ENCODE results near the gene NEK1. TPM values are rescaled to one million over a fixed set of nuclear protein-coding genes. Genes with fewer than 3 reads are reported as not detected.

The NEK1 gene
- polyA plus RNA-seq, 1 donor (not counting 4 experiments of a cell fraction or from before 2014, with no cell fraction given), result 7.8 TPM

DNA sequence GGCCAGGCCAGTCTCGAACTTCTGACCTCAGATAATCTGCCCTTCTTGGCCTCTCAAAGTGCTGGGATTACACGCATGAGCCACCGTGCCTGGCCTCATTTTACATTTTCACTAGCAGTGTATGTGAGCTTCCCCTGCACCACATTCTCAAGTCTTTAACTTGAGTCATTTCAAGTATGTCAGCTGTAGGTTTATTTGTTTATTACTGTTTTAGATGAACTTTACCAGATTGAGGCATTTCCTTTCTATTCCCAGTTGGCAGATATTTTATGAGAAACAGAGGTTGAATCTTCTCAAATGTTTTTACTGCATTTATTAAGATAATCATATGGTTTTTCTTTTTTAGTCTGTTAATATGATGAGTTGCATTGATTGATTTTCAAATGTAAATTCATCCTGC is 227.0 kb downstream of the NEK1 start:
- H3K4me2 ChIP-seq (ENCODE audit: control insufficient read depth, extremely low read depth, insufficient read depth, low read depth, low read length), result no peak overlapping the region
- H3K9ac ChIP-seq (ENCODE audit: control insufficient read depth, extremely low read depth, insufficient read depth, low read length), result no peak overlapping the region
- DNase-seq (ENCODE audit: low read depth, low spot score) (no peak), FAIRE-seq (no peak)
- H3K79me2 ChIP-seq (ENCODE audit: control insufficient read depth, insufficient read depth, low read length), result no peaks in the 10 kb centered on the region
- H2AFZ ChIP-seq (ENCODE audit: control insufficient read depth, low read length), result no peak overlapping the region
- peaks cover 12% of the 10 kb centered on the region for H3K4me1 ChIP-seq (ENCODE audit: control insufficient read depth, extremely low read depth, insufficient read depth, low read length)
- no peaks in the 10 kb centered on the region for H3K9me3 ChIP-seq (ENCODE audit: control insufficient read depth, low read depth, low read length)
- no peaks in the 10 kb centered on the region for H3K9me1 ChIP-seq (ENCODE audit: control insufficient read depth, extremely low read depth, insufficient read depth, low read length)
- no peak for TF ChIP-seq EZH2 (IDR thresholded peaks at IDR 0.05; ENCODE audit: low read length)
- TF ChIP-seq, protein P1, sequence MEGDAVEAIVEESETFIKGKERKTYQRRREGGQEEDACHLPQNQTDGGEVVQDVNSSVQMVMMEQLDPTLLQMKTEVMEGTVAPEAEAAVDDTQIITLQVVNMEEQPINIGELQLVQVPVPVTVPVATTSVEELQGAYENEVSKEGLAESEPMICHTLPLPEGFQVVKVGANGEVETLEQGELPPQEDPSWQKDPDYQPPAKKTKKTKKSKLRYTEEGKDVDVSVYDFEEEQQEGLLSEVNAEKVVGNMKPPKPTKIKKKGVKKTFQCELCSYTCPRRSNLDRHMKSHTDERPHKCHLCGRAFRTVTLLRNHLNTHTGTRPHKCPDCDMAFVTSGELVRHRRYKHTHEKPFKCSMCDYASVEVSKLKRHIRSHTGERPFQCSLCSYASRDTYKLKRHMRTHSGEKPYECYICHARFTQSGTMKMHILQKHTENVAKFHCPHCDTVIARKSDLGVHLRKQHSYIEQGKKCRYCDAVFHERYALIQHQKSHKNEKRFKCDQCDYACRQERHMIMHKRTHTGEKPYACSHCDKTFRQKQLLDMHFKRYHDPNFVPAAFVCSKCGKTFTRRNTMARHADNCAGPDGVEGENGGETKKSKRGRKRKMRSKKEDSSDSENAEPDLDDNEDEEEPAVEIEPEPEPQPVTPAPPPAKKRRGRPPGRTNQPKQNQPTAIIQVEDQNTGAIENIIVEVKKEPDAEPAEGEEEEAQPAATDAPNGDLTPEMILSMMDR (optimal IDR thresholded peaks at IDR 0.05 in 1 of 3, IDR thresholded peaks at IDR 0.05 in 1 of 3, conservative IDR thresholded peaks at IDR 0.05 in 1 of 3; ENCODE audit: extremely low read depth in 1 of 3, insufficient read depth in 2 of 3, low read length in 3 of 3), result no peak
- H4K20me1 ChIP-seq (ENCODE audit: control insufficient read depth, extremely low read depth, insufficient read depth, low read length), result no peaks in the 10 kb centered on the region
- no peak overlapping the region for H3K4me3 ChIP-seq (ENCODE audit: control insufficient read depth in 2 of 3, extremely low read depth in 1 of 3, insufficient read depth in 2 of 3, low read depth in 1 of 3, low read length in 3 of 3)
- dilution Hi-C loops (cut with MboI; ENCODE audit: extremely low pct_ligation_motif_present, low sequenced_read_pairs), result no loop called here
- no peaks in the 10 kb centered on the region for H3K36me3 ChIP-seq (ENCODE audit: control insufficient read depth in 2 of 2, extremely low read depth in 1 of 2, insufficient read depth in 2 of 2, low read length in 2 of 2)
- no peak overlapping the region for H3K27ac ChIP-seq (ENCODE audit: control insufficient read depth, insufficient read depth, low read length)
- no peaks in the 10 kb centered on the region for H3K27me3 ChIP-seq (ENCODE audit: control insufficient read depth, extremely low read depth, insufficient read depth, low read length)

DNA sequence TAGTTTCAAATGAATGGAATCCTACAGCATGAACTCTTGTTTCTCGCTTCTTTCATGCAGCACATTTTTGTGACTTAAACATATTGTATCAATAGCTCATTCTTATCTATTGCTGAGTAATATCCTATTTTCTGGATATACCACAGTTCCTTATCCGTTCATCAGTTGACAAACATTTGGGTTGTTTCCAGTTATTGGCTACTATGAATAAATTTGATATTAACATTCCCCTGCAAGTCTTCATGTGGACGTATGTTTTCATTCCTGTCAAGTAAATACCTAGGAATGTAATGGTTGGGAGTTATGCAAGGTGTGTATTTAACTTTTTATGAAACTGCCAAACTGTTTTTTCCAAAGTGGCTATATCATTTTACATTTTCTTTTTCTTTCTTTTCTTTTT is 227.6 kb downstream of the NEK1 start:
- Histone ChIP-seq H4K20me1 (ENCODE audit: control insufficient read depth, extremely low read depth, insufficient read depth, low read length) (no peaks in the 10 kb centered on the region), H3K9ac (ENCODE audit: control insufficient read depth, extremely low read depth, insufficient read depth, low read length) (no peak overlapping the region), H2AFZ (ENCODE audit: control insufficient read depth, low read length) (no peak overlapping the region), H3K9me3 (ENCODE audit: control insufficient read depth, low read depth, low read length) (no peaks in the 10 kb centered on the region), H3K27me3 (ENCODE audit: control insufficient read depth, extremely low read depth, insufficient read depth, low read length) (no peaks in the 10 kb centered on the region), H3K4me2 (ENCODE audit: control insufficient read depth, extremely low read depth, insufficient read depth, low read depth, low read length) (no peak overlapping the region), H3K79me2 (ENCODE audit: control insufficient read depth, insufficient read depth, low read length) (no peaks in the 10 kb centered on the region), H3K27ac (ENCODE audit: control insufficient read depth, insufficient read depth, low read length) (no peak overlapping the region), H3K4me1 (ENCODE audit: control insufficient read depth, extremely low read depth, insufficient read depth, low read length) (peaks cover 12% of the 10 kb centered on the region), H3K36me3 (ENCODE audit: control insufficient read depth in 2 of 2, extremely low read depth in 1 of 2, insufficient read depth in 2 of 2, low read length in 2 of 2) (no peaks in the 10 kb centered on the region), H3K4me3 (ENCODE audit: control insufficient read depth in 2 of 3, extremely low read depth in 1 of 3, insufficient read depth in 2 of 3, low read depth in 1 of 3, low read length in 3 of 3) (no peak overlapping the region), H3K9me1 (ENCODE audit: control insufficient read depth, extremely low read depth, insufficient read depth, low read length) (no peaks in the 10 kb centered on the region)
- FAIRE-seq, result no peak
- TF ChIP-seq, protein P1 (optimal IDR thresholded peaks at IDR 0.05 in 1 of 3, IDR thresholded peaks at IDR 0.05 in 1 of 3, conservative IDR thresholded peaks at IDR 0.05 in 1 of 3; ENCODE audit: extremely low read depth in 1 of 3, insufficient read depth in 2 of 3, low read length in 3 of 3), result no peak
- no peak for TF ChIP-seq EZH2 (IDR thresholded peaks at IDR 0.05; ENCODE audit: low read length)
- dilution Hi-C loops (cut with MboI; ENCODE audit: extremely low pct_ligation_motif_present, low sequenced_read_pairs), result no loop called here
- no peak for DNase-seq (ENCODE audit: low read depth, low spot score)

All from keratinocyte (primary cell).